Astrocyte of the spinal cord (primary cell): ENCODE data around the gene SWI5.
A peak's percentile ranks its signal among the peaks of the same experiment; 100 is the strongest.

Experiments
- DNase-seq: peaks from one replicate; pipeline ENCODE4 v3.0.0; 2011; ENCODE audit warnings: low read depth, low spot score
- H3K4me3 ChIP-seq: 2 replicates; pipeline ENCODE4 v1.5.1; 2011; ENCODE audit warnings: low read depth, mild to moderate bottlenecking, low read length, moderate library complexity
- CTCF ChIP-seq: IDR thresholded peaks from 2 replicates; pipeline ENCODE4 v1.5.1; 2012; ENCODE audit warnings: low read depth, mild to moderate bottlenecking, low read length, inconsistent platforms
- in situ Hi-C: cut with HindIII; loops from 2 replicates; pipeline ENCODE4 v1.10.0; 2017; ENCODE audit warnings: low sequenced_read_pairs

The SWI5 gene

GRCh38 chr9:128246471-128246870, 29.6 kb upstream of the SWI5 start:
- DNase-seq, result no peak
- no peak for TF ChIP-seq CTCF
- in situ Hi-C loops, result no loop called here
- H3K4me3 ChIP-seq, result no peak overlapping the region

- no peak overlapping the region for H3K4me3 ChIP-seq
- no peak for DNase-seq
- no peak for TF ChIP-seq CTCF
- in situ Hi-C loops, result no loop called here
Measured at GRCh38 chr9:128247226-128247803, 28.8 kb upstream of the SWI5 start.

GRCh38 chr9:128249558-128249907, 26.5 kb upstream of the SWI5 start:
- no peak for TF ChIP-seq CTCF
- DNase-seq, result no peak
- H3K4me3 ChIP-seq, result no peak overlapping the region
- in situ Hi-C loops, result no loop called here

DNA sequence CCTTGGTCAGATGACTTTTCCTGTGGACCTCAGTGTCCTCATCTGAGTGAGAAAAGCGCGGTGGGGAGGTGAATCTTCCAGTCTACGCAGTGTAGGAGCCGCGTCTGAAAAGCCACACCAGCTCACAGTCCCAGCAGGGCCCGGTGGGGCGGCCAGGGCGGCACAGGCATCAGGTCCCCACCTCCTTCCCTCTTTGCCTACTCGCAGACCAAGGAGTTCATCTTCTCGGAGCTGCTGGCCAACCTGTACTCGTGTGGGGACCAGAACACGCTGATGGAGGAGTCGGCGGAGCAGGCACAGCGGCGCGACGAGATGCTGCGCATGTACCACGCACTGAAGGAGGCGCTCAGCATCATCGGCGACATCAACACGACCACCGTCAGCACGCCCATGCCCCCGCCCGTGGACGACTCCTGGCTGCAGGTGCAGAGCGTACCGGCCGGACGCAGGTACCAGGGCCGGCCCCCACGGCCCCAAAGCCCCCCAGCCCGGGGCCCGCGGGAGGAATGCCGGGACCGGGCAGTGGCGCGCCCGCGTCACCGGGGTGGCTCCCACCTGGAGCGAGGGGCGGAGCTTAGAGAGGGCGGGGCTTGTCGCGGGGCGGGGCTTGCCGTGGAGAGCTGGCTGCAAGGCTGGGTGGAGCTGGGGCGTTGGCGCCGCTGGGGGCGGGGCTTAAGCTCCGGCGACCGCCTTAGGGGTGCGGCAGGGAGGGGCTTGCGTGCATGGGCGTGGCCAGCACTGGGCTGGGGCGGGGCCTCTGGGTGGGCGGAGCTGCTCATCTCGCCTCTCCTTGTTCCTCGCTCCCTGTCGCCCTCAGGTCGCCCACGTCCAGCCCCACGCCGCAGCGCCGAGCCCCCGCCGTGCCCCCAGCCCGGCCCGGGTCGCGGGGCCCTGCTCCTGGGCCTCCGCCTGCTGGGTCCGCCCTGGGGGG, 25.9 kb upstream of the SWI5 start:
- in situ Hi-C loops, result no loop called here
- DNase-seq, result peak; percentile 82
- TF ChIP-seq CTCF, result no peak
- peak overlapping the region; percentile 34 for H3K4me3 ChIP-seq

GRCh38 chr9:128250839-128251731, 25.0 kb upstream of the SWI5 start:
- TF ChIP-seq CTCF, result no peak
- DNase-seq, result no peak
- peak overlapping the region; percentile 34 for H3K4me3 ChIP-seq
- in situ Hi-C loops, result no loop called here

- no peak overlapping the region for H3K4me3 ChIP-seq
- DNase-seq, result no peak
- in situ Hi-C loops, result no loop called here
- TF ChIP-seq CTCF, result no peak
Measured at GRCh38 chr9:128251732-128252100, 24.4 kb upstream of the SWI5 start.
